ENCODE measurements around the gene QRICH2.
A peak's percentile ranks its signal among the peaks of the same experiment; 100 is the strongest.
"Not testable (repeated sequence)": the region's sequence is repeated elsewhere in the genome, so short reads cannot be mapped to it uniquely, and the experiment has no call there.

Gene QRICH2

DNA sequence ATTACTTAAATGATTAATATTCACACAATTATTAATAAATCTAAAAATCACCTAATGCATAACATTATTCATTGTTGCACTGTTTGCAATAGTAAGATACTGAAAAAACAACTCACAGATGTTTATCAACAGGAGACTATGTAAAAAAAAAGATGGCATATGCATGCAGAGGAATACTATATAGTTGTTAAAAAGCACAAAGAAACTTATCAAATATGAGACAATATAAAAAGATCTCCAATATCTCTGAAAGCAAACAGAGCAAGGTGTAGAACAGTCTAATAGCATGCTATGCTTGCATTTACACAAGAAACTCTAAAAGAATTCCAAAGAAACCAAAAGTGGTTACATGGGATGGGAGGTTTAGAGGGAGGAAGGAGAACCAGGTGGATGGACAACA lies 71.5 kb downstream of the QRICH2 start:
- TF ChIP-seq CTCF (IDR thresholded peaks at IDR 0.05; ENCODE audit: poor library complexity, severe bottlenecking) = no peak
- DNase-seq (ENCODE audit: low spot score) (no peak), ATAC-seq (ENCODE audit: low read depth) (no peak)
- H3K27me3 ChIP-seq (ENCODE audit: insufficient read depth, poor library complexity, severe bottlenecking) = peaks cover 20% of the 10 kb centered on the region
- H3K27ac ChIP-seq (ENCODE audit: poor library complexity, severe bottlenecking) = no peak overlapping the region
- H3K4me3 ChIP-seq (ENCODE audit: severe bottlenecking) = no peak overlapping the region
- no peaks in the 10 kb centered on the region for H3K36me3 ChIP-seq (ENCODE audit: low read depth)
- no peaks in the 10 kb centered on the region for H3K9me3 ChIP-seq (ENCODE audit: severe bottlenecking)
- peaks cover 5% of the 10 kb centered on the region for H3K4me1 ChIP-seq (ENCODE audit: insufficient read depth, poor library complexity, severe bottlenecking)

- TF ChIP-seq CTCF (IDR thresholded peaks at IDR 0.05; ENCODE audit: poor library complexity, severe bottlenecking) = no peak
- H3K27ac ChIP-seq (ENCODE audit: poor library complexity, severe bottlenecking) = no peak overlapping the region
These were observed 72.2 kb downstream of the QRICH2 start for GRCh38 chr17:76235883-76236282.

DNA sequence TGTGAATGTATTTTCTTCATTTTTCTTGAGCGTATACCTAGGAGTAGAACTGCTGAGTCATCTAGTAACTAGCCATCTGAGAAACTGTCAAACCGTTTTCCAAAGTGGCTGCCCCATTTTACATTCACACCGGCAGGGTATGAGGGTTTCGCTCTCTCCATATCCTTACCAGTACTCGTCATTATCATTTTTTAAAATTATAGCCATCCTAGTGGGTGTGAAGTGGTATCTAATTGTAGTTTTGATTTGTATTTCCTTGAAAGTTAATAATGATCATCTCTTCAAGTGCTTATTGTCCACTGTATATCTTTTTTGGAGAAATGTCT lies 73.8 kb downstream of the QRICH2 start:
- Histone ChIP-seq H3K4me3 (ENCODE audit: severe bottlenecking) (no peak overlapping the region), H3K27ac (ENCODE audit: poor library complexity, severe bottlenecking) (no peak overlapping the region), H3K27me3 (ENCODE audit: insufficient read depth, poor library complexity, severe bottlenecking) (peaks cover 9% of the 10 kb centered on the region), H3K9me3 (ENCODE audit: severe bottlenecking) (no peaks in the 10 kb centered on the region), H3K36me3 (ENCODE audit: low read depth) (no peaks in the 10 kb centered on the region), H3K4me1 (ENCODE audit: insufficient read depth, poor library complexity, severe bottlenecking) (peaks cover 5% of the 10 kb centered on the region)
- no peak for TF ChIP-seq CTCF (IDR thresholded peaks at IDR 0.05; ENCODE audit: poor library complexity, severe bottlenecking)
- ATAC-seq (ENCODE audit: low read depth) (no peak), DNase-seq (ENCODE audit: low spot score) (no peak)

More at GRCh38 chr17:76235883-76236282, 72.2 kb downstream of the QRICH2 start:
- DNase-seq (ENCODE audit: low spot score) (no peak), ATAC-seq (ENCODE audit: low read depth) (no peak)
- Histone ChIP-seq H3K9me3 (ENCODE audit: severe bottlenecking) (no peaks in the 10 kb centered on the region), H3K4me3 (ENCODE audit: severe bottlenecking) (no peak overlapping the region), H3K4me1 (ENCODE audit: insufficient read depth, poor library complexity, severe bottlenecking) (peaks cover 5% of the 10 kb centered on the region), H3K36me3 (ENCODE audit: low read depth) (no peaks in the 10 kb centered on the region), H3K27me3 (ENCODE audit: insufficient read depth, poor library complexity, severe bottlenecking) (peaks cover 14% of the 10 kb centered on the region)

- TF ChIP-seq CTCF (IDR thresholded peaks at IDR 0.05; ENCODE audit: poor library complexity, severe bottlenecking) = no peak
- Histone ChIP-seq H3K27me3 (ENCODE audit: insufficient read depth, poor library complexity, severe bottlenecking) (peaks cover 5% of the 10 kb centered on the region), H3K4me1 (ENCODE audit: insufficient read depth, poor library complexity, severe bottlenecking) (peaks cover 5% of the 10 kb centered on the region), H3K9me3 (ENCODE audit: severe bottlenecking) (no peaks in the 10 kb centered on the region), H3K36me3 (ENCODE audit: low read depth) (no peaks in the 10 kb centered on the region), H3K27ac (ENCODE audit: poor library complexity, severe bottlenecking) (no peak overlapping the region), H3K4me3 (ENCODE audit: severe bottlenecking) (no peak overlapping the region)
- ATAC-seq (ENCODE audit: low read depth) (no peak), DNase-seq (ENCODE audit: low spot score) (no peak)
These were observed 74.3 kb downstream of the QRICH2 start for GRCh38 chr17:76233588-76234353.

- ATAC-seq (ENCODE audit: low read depth) (peak; percentile 68), DNase-seq (ENCODE audit: low spot score) (no peak)
- Histone ChIP-seq H3K36me3 (ENCODE audit: low read depth) (no peaks in the 10 kb centered on the region), H3K9me3 (ENCODE audit: severe bottlenecking) (no peaks in the 10 kb centered on the region), H3K4me3 (ENCODE audit: severe bottlenecking) (no peak overlapping the region), H3K27me3 (ENCODE audit: insufficient read depth, poor library complexity, severe bottlenecking) (no peaks in the 10 kb centered on the region), H3K27ac (ENCODE audit: poor library complexity, severe bottlenecking) (no peak overlapping the region), H3K4me1 (ENCODE audit: insufficient read depth, poor library complexity, severe bottlenecking) (peaks cover 5% of the 10 kb centered on the region)
- no peak for TF ChIP-seq CTCF (IDR thresholded peaks at IDR 0.05; ENCODE audit: poor library complexity, severe bottlenecking)
These were observed 75.7 kb downstream of the QRICH2 start for GRCh38 chr17:76232342-76232741.

DNA sequence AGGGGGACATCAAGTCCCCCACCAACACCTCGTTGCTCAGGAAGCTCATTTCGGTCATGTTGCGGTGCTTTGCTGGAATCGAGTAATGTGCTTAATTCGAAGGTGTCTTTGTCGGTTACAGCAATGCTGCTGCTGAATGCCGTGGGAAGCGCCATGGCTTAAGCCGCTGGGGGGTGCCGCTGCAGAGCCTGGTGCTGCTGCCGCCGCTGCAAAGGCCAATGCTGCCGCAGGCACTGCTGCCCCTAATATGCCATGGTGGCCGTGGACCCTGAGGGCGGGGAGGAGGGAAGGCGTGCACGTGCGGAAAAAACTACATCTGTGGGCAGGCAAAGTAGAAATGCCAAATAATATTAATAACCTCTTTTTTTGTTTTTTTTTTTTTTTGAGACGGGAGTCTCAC lies 81.3 kb downstream of the QRICH2 start:
- H3K36me3 ChIP-seq (ENCODE audit: low read depth); H3K4me3 ChIP-seq (ENCODE audit: severe bottlenecking); H3K27me3 ChIP-seq (ENCODE audit: insufficient read depth, poor library complexity, severe bottlenecking); H3K4me1 ChIP-seq (ENCODE audit: insufficient read depth, poor library complexity, severe bottlenecking); DNase-seq (ENCODE audit: low spot score); ATAC-seq (ENCODE audit: low read depth); H3K27ac ChIP-seq (ENCODE audit: poor library complexity, severe bottlenecking); H3K9me3 ChIP-seq (ENCODE audit: severe bottlenecking): not testable (repeated sequence)

- H3K4me1 ChIP-seq (ENCODE audit: insufficient read depth, poor library complexity, severe bottlenecking); H3K4me3 ChIP-seq (ENCODE audit: severe bottlenecking); H3K36me3 ChIP-seq (ENCODE audit: low read depth); ATAC-seq (ENCODE audit: low read depth); H3K27ac ChIP-seq (ENCODE audit: poor library complexity, severe bottlenecking); DNase-seq (ENCODE audit: low spot score); H3K27me3 ChIP-seq (ENCODE audit: insufficient read depth, poor library complexity, severe bottlenecking); H3K9me3 ChIP-seq (ENCODE audit: severe bottlenecking): not testable (repeated sequence)
These were observed 82.5 kb downstream of the QRICH2 start for GRCh38 chr17:76225373-76226086.
